ENCODE data around the gene GDF7. TPM values are rescaled to one million over a fixed set of nuclear protein-coding genes. Genes with fewer than 3 reads are reported as not detected.

GDF7 gene
- total RNA-seq, 1 donor from 2014 or later, result 3.0 TPM

- peaks cover 14% of the 10 kb centered on the region for H3K4me1 Mint-ChIP-seq
- H3K9me3 Mint-ChIP-seq, result no peaks in the 10 kb centered on the region
- H3K27me3 Mint-ChIP-seq (ENCODE audit: low read depth), result peaks cover 94% of the 10 kb centered on the region
- H3K36me3 Mint-ChIP-seq, result no peaks in the 10 kb centered on the region
- TF ChIP-seq, protein P1, sequence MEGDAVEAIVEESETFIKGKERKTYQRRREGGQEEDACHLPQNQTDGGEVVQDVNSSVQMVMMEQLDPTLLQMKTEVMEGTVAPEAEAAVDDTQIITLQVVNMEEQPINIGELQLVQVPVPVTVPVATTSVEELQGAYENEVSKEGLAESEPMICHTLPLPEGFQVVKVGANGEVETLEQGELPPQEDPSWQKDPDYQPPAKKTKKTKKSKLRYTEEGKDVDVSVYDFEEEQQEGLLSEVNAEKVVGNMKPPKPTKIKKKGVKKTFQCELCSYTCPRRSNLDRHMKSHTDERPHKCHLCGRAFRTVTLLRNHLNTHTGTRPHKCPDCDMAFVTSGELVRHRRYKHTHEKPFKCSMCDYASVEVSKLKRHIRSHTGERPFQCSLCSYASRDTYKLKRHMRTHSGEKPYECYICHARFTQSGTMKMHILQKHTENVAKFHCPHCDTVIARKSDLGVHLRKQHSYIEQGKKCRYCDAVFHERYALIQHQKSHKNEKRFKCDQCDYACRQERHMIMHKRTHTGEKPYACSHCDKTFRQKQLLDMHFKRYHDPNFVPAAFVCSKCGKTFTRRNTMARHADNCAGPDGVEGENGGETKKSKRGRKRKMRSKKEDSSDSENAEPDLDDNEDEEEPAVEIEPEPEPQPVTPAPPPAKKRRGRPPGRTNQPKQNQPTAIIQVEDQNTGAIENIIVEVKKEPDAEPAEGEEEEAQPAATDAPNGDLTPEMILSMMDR (IDR thresholded peaks at IDR 0.05; ENCODE audit: unreplicated experiment), result no peak
- H3K27ac Mint-ChIP-seq, result no peak overlapping the region
- no peak for DNase-seq (ENCODE audit: low spot score in 2 of 2, unreplicated experiment in 2 of 2)
- H3K4me3 Mint-ChIP-seq, result peak overlapping the region; percentile 60
Observed at GRCh38 chr2:20666005-20666303, 990 bp upstream of the GDF7 start.

DNA sequence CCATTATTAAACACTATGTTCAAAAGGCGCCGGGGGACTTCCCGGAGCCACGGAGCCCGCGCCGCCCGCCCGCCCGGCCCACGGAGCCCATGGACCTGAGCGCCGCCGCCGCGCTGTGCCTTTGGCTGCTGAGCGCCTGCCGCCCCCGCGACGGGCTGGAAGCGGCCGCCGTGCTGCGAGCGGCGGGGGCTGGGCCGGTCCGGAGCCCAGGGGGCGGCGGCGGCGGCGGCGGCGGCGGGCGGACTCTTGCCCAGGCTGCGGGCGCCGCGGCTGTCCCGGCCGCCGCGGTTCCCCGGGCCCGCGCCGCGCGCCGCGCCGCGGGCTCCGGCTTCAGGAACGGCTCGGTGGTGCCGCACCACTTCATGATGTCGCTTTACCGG lies 197 bp downstream of the GDF7 start:
- no peaks in the 10 kb centered on the region for H3K36me3 Mint-ChIP-seq
- peaks cover 16% of the 10 kb centered on the region for H3K4me1 Mint-ChIP-seq
- no peaks in the 10 kb centered on the region for H3K9me3 Mint-ChIP-seq
- TF ChIP-seq, protein P1 (IDR thresholded peaks at IDR 0.05; ENCODE audit: unreplicated experiment), result no peak
- no peak overlapping the region for H3K27ac Mint-ChIP-seq
- DNase-seq (ENCODE audit: low spot score in 2 of 2, unreplicated experiment in 2 of 2), result no peak
- H3K4me3 Mint-ChIP-seq, result peak overlapping the region; percentile 52
- H3K27me3 Mint-ChIP-seq (ENCODE audit: low read depth), result peaks cover 94% of the 10 kb centered on the region

GRCh38 chr2:20667531-20668401 lies 822 bp downstream of the GDF7 start:
- DNase-seq (ENCODE audit: low spot score in 2 of 2, unreplicated experiment in 2 of 2), result no peak
- Mint-ChIP-seq H3K4me1 (peaks cover 19% of the 10 kb centered on the region), H3K27ac (no peak overlapping the region), H3K27me3 (ENCODE audit: low read depth) (peaks cover 94% of the 10 kb centered on the region), H3K4me3 (peak overlapping the region; percentile 52), H3K9me3 (no peaks in the 10 kb centered on the region), H3K36me3 (no peaks in the 10 kb centered on the region)
- TF ChIP-seq, protein P1 (IDR thresholded peaks at IDR 0.05; ENCODE audit: unreplicated experiment), result no peak

DNA sequence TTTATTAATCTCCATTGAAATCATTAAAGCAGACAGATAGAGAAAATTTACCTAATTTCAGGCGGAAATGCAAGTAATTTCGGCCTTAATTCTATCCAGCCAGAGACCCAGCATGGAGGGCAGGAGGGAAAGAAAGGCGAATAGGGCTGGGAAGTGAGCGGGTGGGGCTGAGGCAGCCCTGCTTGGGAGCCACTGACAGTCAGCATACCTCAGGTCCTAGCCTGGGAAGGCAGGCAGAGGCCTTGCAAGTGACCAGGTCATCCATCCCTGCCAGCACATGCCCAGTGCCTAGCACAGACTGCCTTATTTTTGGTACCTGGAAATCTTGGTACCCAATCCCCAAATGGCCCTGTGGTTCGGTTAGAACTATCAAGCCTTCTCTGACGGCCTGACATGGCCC lies 1.5 kb downstream of the GDF7 start:
- DNase-seq (ENCODE audit: low spot score in 2 of 2, unreplicated experiment in 2 of 2), result no peak
- TF ChIP-seq, protein P1 (IDR thresholded peaks at IDR 0.05; ENCODE audit: unreplicated experiment), result no peak
- Mint-ChIP-seq H3K4me3 (peak overlapping the region; percentile 52), H3K4me1 (peaks cover 19% of the 10 kb centered on the region), H3K27ac (no peak overlapping the region), H3K27me3 (ENCODE audit: low read depth) (peaks cover 94% of the 10 kb centered on the region), H3K36me3 (no peaks in the 10 kb centered on the region), H3K9me3 (no peaks in the 10 kb centered on the region)

DNA sequence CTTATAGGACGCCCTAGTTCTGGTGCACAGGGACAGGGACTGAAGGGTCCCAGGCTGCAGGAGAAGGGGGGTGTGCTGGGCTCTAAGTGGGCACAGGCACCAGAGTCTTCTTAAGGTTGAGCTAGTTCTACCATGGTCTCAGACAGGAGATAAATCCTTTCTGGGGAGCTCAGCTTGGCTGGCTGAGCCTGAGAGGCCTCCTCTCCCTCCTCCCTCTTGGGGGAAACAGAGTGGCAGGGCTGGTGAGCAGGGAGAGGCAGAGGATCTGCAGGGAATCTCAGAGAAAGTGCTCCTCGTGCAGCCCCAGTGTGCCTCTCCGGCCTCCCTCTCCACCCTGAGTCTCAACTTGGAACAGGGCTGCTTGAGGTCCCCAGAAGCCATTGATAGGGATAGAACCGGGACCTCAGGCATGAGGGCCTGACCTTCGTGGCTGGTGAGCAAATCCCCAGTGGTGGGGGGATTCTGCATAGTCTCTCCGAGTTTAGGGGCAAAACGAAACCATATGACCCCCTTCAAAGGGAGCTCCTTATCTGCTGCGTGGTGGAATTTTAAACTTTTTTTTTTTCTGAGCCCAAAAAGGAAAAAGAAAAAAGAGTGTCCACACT lies 2.0 kb downstream of the GDF7 start:
- Mint-ChIP-seq H3K4me1 (peaks cover 19% of the 10 kb centered on the region), H3K4me3 (peak overlapping the region; percentile 43), H3K36me3 (no peaks in the 10 kb centered on the region), H3K27ac (no peak overlapping the region), H3K27me3 (ENCODE audit: low read depth) (peaks cover 94% of the 10 kb centered on the region), H3K9me3 (no peaks in the 10 kb centered on the region)
- TF ChIP-seq, protein P1 (IDR thresholded peaks at IDR 0.05; ENCODE audit: unreplicated experiment), result no peak
- no peak for DNase-seq (ENCODE audit: low spot score in 2 of 2, unreplicated experiment in 2 of 2)
